Stimulated activated CD4-positive, alpha-beta T cell treated with anti-CD3 and anti-CD28 coated beads, TNF-alpha, amount 100 ng/mL, for 4 hours (primary cell): Measurements from ENCODE around the gene PLXNA2.

Experiments
- DNase-seq, 3 experiments: peaks; one replicate each; pipeline ENCODE4 v3.0.0-alpha.2; 2020; ENCODE audit warnings: low read depth in 3 of 3

The PLXNA2 gene

DNA sequence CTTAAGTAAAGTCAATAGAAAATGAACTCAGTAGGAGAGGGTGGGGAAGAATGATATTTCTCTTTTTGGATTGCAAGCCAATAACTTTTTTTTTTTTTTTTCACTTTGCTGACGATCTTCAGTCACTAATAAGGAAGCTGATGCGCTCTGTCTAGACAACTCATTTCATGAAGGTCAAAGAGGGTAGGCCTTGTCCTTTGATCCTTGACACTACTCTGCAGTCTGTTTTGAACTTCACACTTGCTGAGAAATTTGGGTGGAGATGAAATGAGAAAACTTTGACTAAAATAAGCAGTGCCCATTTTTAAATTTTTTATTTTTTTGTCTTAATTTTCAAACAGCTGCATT is 20.9 kb upstream of the PLXNA2 start:
- DNase-seq = no peak

- DNase-seq = no peak
Observed at GRCh38 chr1:208264469-208265121, 20.4 kb upstream of the PLXNA2 start.

DNA sequence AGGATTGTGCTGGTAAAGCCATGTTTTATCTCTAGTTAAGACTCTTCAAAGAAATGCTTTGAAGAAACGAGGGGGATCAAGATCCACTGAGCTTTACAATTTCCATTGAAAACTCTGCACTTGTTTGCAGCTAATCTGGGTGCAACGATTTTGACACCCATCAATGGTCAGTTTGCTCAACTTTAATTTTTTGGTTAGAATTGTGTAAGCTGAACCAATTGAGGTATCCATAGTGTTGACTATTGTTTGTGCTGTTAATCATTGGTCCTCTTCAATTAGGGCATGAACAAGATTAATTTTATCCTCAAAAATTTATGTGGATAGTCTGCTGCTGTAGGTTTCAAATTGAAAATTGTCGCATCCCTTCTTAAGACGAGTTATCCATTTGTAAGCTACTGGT is 17.7 kb upstream of the PLXNA2 start:
- no peak for DNase-seq

GRCh38 chr1:208258277-208258676 is 14.1 kb upstream of the PLXNA2 start:
- no peak for DNase-seq

DNA sequence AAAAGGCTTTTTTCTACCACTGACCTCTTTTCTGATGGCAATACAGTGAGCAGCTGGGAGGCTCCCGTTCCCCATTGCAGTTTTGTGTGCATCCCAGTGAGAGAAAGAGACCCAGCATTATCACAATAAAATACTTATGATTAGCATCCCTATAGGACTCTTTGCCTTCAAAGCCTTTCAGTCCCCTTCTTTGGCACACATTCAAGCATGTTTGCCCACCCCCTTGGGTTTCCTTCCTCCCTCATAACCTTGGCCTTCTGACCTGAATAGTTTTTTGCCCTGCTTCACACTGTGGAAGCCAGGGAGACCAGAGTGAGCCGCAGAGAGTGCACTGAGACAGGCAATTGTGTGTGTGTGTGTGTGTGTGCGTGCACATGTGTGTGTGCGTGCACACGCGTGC is 13.2 kb upstream of the PLXNA2 start:
- no peak for DNase-seq

DNA sequence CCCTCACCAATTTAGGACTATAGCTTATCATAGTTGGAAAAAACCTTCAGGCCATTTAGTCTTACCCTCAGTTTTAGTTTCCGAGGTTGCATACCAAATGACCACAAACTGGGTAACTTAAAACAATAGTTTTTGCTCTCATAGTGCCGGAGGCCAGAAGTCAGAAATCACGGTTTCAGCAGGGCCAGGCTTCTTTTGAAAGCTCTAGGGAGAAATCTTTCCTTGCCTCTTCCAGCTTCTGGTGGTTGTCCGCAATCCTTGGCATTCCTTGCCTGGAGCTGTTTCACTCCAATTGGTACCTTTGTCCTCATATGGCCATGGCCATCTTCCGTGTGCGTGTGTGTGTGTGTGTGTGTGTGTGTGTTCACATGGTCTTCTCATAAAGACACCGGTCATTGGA is 12.4 kb upstream of the PLXNA2 start:
- DNase-seq = no peak

DNA sequence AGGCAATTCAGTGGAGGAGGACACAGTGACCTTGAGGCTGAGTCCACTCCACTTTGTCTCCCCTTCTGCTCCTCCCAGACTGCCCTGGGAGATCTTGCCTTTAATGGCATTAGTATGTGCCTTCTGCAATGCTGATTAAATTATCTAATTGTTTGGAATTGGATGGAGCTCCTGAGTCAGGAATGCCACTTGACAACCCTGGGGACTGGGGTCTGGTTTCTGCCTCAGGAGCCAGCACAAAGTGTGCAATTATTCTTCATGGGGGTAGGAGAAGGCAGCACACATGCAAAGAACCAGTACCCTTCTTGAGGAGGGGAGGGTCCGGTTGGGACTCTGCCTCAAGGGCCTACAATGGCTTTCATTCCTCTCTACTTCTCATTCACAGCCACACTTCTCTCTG is 11.9 kb upstream of the PLXNA2 start:
- no peak for DNase-seq

GRCh38 chr1:208254862-208255261 is 10.7 kb upstream of the PLXNA2 start:
- no peak for DNase-seq

DNA sequence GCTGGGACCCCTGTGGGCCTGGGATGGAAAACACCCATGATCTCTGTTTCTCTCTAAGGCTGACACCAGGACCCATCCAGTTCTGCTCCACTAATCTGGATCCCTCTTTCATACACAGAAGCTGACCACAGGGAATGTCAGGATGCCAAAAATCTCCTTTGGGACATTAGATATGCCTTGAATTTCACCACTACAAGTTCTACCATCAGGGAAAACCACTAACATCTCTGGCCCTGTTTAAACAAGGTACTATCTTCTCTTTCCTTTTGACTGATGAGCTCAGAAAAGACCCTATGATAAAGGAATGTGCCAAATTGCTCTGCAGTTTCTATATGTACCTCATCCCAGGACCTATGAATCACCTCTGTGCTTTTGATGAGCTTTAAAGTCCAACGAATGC is 10.2 kb upstream of the PLXNA2 start:
- no peak for DNase-seq

GRCh38 chr1:208252836-208253576 is 8.8 kb upstream of the PLXNA2 start:
- DNase-seq = no peak

GRCh38 chr1:208251911-208252835 is 8.0 kb upstream of the PLXNA2 start:
- DNase-seq = no peak

- DNase-seq = no peak
Observed at GRCh38 chr1:208251015-208251414, 6.8 kb upstream of the PLXNA2 start.

DNA sequence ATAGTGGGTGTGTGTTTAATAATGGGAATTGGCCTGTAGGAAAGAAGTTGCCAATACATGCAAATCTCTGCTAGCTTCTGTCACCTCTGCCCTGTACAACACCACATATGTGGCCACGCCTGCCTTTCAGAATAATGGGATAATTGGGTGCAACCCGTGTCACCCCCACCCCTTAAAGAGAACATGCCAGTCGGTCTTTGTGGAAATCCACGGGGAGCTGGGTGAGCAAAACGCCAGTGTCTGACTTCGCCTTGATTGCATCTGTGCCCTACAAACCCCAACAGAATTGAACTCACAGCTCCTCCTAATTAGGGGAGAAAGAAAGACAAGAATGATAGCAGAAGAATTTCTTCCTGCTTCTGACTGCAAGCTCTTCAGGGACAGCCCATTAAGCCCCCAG is 6.4 kb upstream of the PLXNA2 start:
- no peak for DNase-seq

DNA sequence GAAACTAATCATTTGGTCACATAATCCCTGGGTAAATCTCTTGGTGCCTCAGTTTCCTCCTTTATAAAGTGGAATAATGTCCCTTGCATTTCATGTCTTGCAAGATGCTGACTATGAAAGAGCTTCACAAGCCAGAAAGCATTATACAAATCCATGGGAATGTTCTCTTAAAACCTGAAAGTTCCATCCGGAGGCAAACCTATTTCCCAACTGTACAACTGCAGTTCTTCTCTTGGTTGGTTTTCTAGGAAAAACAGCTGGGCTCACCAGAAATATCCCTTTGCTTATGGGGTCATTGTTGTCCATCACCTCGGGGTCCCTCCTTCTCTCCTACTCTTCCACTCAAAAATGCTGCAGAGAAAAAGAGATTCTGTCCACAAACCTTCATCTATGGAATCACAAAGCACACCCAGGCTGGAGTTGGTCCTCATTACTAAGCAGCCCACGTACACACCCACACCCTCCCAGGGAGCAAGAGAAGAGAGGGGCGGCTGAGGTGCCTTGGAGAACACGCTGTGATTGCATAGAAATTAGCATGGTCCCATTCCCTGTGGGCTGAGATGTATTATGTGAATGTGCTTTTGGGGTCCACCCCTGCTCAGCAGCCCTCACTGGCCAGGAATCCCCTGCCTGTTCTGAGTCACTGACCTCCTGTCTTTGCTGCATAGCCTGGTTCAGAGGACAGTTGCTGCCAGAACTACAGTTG is 5.0 kb upstream of the PLXNA2 start:
- no peak for DNase-seq

DNA sequence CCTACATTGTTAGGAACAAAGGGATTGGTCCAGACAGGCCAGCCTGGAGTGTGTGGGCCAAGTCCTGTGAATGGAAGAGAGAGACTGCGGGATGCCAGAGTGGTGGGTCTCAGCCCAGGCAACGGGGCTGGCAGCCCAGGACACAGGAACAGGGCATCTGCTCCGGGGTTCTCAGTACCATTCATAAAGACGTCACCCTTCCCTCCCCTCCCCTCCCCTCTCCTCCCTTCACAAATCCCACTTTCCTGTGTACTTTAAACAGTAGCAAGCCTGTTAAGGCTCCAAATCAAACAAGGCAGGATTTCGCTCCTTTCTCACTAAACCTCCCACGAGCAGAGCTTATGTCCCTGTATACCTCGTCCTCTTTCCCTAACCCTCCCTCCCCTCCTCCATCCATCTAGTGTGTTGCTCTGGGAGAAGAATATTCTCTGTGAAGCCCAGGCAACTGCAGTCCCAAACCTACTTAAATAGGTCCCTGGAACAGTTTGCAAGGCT is 4.2 kb upstream of the PLXNA2 start:
- DNase-seq = no peak

DNA sequence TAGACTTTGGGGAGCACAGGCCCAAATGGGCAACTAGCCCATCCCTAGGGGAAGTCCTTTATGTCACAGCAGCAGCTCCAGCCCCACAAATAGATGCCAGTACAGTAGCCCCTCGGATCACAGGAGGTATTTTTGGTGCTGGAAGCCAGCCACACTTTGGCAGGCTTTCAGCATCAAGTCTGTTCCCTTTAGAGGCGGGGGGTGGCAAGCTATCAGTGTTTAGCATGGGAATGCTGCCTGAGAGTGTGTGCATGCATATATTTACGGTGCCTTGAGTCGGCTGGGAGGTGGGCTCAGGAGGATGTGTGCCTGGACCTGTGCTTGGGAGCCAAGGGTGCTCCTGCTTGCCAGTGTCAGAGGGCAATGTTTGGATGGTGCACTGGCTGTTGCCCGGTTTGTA is 3.5 kb upstream of the PLXNA2 start:
- no peak for DNase-seq

DNA sequence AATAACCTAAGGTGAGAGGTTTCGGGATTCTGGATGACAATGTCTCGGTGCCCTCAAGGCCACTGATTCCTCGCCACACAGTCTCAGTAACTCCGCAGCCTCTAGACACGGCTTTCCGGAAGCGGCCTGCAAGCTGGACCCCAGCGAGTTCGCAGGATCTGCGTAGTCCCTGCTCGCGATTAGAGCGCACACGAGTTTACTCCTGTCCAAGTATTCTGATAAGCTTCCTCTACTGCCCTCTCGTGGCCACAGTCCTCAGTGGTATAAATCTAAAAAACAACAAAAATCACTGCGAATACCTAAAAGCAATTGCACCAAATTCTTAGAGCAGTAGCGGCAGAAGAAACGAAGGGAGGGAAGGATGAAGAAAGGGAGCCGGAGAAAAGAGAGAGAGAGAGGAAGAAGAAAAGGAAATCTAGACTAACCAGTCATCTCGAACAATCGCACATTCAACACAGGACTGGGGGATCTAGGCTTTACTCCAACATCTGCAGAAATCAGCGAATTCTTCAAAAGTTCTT is 1.1 kb upstream of the PLXNA2 start:
- DNase-seq = peak; percentile 51 to 59 (median 57)

DNA sequence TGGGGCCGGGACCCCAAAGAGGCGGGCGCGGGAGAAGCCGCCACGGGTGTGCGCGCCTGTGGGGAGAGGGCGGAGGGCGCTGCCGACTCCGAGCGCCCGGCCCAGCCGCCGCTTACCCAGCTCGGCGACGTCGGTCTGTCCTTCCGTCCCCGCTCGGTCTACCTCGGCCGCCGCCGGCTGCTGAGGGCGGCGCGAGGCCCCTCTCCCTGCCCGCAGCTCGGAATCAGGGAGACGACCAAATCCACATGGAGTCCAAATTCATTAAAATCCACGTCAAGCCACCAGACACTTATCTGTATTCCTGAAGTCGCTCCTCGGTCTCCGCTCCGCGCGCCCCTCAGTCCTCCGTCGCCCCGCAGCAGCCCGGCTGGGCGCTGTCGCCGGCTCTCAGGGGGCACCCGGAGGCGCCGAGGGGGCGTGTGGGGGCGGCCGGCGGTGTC is 637 bp downstream of the PLXNA2 start:
- peak in 1 of 3 experiments; percentile 13 for DNase-seq

DNA sequence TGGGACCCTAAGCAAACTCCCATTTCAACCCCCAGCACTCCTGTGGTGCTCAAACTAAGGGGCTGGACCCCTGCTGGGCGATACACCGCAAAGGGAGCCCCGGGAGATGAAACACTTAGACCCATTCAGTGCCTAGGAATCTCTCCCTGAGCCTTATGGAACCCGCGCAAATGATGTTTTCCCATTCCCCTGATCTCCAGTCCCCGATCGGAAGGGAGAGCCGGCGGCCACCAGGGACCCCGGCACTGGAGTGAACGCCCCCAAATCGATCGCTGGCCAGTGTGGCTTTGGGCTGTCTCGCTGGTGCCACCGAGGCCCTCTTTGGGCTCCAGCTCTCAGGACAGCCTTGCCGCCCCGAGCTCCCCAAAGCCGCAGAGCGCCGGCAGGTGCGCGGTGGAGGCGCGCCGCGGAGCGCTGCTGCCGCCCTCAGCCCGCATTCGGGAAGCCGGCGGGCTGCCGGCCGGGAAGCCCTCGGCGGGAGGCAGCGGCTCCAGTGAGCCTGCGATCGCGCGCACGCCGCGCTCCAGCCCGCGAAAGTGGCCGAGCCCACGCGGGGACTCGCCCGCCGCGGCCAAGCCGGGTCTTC is 1.1 kb downstream of the PLXNA2 start:
- DNase-seq = peak in 1 of 3 experiments; percentile 7

GRCh38 chr1:208242146-208242545 is 2.0 kb downstream of the PLXNA2 start:
- no peak for DNase-seq

- DNase-seq = no peak
Observed at GRCh38 chr1:208241512-208241911, 2.7 kb downstream of the PLXNA2 start.
